Measurements from ENCODE around the gene NFATC2.
"Not testable (repeated sequence)": the region's sequence is repeated elsewhere in the genome, so short reads cannot be mapped to it uniquely, and the experiment has no call there.

The NFATC2 gene

DNA sequence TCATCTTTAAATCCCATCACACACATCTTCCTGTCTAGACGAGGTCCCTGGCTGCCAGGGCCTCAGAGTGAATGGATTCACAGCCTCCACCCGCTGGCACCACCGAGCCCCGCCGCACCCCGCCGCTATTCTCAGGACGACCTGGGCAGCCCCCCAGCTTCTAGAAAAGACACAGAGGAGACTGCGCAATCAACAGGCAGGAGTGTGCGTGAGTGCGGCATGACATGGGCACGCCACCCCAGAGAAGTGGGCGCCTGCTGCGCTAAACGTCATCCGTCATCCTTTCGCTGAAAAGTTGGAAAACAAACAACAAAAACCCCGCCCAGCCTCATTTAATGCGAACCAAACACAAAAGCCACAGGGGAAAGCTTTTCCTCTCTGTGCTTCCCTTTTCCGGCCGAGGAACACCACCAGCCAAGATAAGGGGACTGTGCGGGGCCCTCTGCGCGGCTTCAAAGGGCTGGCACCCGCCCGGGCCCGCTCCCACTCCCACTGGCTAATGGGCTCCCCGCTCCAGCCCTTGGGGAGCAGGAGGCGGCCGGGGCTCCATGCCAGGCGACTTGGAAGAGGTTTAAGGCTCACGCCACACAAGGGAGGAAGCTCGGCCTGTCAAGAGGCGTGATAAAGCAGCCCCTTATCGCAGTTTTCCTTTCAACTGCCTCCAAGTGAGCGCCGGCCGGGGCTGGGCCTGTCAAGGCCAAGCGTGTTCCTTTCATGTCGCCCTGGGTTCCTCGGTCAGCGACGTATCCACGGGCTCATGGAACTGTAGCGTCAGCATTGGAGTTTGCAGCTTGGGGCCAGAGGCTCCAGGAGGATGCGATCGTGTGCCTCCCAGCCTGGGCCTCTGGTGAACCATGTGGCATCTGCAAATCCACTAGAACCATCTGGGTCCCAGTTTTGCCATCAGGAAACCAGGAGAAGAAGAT lies 50.1 kb downstream of the NFATC2 start:
- DNase-seq = peak; percentile 96

DNA sequence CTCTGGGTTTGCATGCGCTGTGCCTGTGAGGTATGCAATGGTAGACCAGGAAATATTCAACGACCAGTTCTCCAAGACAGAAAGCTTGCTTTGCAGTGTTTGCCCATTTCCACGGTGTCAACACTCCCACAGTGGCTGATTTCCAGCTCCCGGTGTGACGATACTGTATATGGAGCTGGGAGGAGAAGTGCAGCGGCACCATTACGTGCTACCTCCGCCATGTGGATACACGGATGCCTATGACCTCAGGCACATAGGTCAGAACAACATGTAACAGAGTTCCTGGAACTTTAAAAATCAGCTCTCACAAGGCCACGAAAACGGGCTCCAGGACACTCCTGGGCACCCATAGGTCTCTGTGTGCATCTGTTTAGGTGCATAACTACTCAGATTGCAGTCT lies 51.1 kb downstream of the NFATC2 start:
- no peak for DNase-seq

DNA sequence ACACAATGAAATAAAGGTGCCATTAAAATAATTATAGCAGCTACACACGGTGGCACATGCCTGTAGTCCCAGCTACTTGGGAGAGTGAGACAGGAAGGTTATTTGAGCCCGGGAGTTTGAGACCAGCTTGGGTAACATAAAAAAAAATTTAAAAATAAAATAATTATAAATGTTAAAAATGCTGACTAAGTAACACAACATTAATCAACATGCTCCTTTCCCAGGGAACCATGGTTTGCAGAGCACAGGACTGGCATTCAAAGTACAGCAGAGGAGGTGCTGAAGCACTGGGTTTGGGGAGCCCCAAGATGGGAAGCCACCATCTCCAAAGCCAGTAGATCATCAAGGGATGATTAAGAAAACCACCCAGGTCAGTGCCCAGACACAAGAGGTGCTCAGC lies 51.9 kb downstream of the NFATC2 start:
- DNase-seq = no peak

DNA sequence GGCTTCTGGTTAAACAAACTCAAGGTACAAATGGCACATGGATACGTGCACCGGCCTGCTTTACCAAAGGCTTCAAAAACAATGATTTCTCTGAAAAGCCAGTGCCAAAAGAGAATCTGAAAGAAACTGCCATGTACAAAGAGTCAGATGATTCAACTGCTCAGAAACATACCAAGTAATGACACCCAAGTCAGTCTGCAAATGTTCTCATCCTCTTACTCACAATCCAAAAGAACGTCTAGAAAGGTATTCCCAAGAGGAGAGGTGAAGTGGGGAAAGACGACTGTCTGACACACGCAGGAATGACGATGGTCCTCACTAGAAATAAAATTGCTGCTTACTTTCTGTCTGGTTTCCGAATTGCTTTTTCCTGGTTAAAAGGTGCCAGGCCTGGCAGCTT lies 52.9 kb downstream of the NFATC2 start:
- no peak for DNase-seq

DNA sequence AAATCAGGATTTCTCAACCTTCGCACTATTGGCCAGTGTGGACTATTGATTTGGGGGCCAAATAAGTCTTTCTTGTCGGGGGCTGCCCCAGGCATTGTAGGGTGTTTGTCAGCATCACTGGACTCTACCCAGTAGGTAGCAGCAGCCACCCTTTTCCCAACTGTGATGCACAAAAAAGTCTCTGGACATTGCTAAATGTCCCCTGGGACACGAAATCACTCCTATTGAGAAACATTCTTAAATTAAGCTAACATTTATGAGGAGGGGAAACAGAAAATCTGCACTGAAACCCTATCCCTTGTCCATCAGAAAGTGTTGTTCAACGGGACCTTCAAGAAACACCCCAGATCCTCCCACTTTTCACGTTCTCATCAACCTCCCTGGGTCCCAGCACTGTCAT lies 54.2 kb downstream of the NFATC2 start:
- DNase-seq = no peak

DNA sequence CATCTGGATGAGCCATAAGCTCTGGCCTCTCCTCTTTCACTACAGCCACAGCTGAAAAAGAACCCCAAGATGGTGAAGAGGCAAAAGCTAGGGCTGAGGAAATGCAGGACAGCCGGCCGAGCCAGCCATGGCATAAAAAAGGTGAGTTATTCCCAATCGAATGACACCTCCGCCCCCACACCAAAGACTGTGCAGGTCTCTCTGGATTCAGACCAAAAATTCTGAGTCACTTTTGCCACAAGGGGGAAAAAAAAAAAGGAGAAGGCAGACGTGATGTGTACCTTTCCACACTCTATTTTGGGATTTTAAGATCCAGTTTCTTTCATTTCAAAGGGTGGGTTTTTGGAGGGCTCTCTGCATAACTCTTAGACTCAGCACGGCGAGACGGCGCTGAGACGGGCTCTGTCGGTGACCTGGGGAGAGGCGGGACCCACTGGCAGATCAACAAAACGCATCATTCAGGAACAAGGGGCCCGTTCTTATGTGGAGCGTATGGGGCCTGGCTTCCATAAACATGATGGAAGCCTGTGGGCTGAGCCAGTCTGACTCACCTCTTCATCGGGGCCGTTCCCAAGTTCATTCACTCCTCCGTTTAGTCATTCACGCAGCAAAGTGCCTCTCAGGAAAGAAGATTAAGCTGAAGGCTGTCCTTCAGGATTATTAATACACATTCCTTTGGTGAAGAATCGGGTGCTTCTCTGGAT lies 54.8 kb downstream of the NFATC2 start:
- no peak for DNase-seq

DNA sequence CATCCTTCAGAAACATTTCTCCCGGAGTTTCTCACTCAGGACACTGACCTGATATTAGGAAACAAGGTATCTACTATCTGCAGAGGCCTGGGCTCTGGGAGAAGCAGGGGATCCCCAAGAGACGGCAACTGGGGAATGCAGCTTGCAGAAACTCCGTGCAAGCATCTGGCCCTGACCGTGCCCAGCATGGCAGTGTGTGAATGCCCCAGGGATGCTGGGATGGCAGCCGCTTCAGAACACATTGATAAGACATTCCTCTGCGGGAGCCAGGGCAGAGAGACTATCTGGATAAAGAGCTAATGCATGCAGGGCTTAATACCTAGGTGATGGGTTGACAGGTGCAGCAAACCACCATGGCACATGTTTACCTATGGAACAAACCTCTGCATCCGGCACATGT lies 55.4 kb downstream of the NFATC2 start:
- DNase-seq = no peak

DNA sequence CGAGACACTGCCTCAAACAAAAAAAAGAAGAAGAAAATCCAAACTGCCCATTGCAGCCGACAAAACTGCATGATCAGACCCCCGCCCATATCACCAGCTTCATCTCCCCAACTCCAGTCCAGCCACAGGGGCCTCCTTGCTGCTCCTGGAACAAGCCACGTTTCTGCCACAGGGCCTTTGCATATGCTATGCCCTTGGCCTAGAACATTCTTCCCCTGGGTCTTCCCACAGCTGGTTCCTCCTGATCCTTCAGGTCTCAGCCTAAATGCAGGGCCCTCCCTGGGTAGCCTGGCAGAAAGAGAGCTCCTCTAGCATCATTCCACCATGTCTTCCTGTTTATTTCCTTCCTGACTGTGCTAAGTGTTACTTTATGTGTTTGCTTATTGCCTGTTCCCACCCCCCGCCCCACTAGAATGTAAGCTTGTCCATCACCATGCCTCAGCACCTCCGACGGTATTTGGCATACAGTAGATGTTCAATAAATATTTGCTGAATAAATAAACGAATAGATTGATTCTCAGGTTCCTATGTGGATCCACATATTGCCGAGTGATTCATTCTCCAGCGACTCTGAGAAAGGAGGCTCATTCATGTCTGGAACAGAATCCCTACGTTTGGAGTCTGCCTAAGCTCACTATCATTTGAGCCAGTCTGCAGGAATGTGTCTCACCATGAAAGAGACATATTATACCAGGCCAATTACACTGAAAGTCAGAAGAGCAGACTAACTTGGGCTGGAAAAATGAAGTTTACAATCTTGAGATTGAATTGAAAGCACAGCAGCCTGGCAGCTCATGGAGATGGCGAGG lies 56.1 kb downstream of the NFATC2 start:
- DNase-seq = no peak

DNA sequence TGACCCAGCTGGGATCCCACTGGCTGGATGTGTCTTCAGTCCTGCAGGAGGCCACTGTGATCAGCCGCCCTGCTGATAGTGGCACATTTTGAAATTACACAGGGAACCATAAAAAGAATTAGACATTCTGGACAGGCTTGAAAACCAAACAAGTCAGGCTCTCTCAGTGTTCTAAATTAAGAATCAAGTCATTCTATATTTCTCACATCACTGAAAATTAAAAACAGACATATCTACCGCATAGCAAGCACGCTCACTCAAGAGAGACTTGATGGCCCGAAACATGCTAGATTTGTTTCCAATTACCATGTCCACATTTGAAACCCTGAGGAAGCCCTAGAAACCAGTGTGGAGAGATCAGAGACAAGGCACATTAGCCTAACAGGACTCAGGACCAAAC lies 57.7 kb downstream of the NFATC2 start:
- no peak for DNase-seq

DNA sequence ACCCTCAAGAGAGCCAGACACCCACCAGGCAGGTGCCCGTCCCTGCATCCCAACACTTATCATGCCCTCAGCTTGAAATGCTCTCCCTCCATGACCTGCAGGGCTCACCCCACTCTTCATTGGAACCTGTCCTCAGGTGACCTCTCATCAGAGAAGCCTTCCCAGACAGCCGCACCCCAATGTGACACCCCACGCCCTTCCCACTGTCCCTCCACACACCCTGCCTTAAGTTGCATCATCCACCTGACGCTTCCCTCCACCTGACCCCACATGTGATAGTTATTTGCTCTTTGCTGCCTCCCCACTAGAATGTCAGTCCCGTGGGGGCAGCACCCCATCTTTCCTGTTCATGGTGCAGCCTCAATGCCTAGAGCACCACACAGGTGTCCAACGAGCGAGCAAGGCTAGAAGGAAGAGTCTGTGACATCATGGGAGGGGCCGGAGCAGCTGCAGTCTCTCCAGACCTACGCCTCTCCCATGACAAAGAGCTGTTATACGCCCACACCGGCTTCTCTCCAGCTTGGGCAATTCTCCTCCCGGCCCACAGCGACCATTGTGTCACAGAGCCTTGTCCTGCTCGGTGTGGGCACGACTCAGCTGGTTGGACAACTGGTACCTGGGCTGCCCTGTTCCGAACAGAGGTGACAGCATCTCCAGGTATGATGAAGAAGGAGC lies 58.2 kb downstream of the NFATC2 start:
- DNase-seq = no peak

DNA sequence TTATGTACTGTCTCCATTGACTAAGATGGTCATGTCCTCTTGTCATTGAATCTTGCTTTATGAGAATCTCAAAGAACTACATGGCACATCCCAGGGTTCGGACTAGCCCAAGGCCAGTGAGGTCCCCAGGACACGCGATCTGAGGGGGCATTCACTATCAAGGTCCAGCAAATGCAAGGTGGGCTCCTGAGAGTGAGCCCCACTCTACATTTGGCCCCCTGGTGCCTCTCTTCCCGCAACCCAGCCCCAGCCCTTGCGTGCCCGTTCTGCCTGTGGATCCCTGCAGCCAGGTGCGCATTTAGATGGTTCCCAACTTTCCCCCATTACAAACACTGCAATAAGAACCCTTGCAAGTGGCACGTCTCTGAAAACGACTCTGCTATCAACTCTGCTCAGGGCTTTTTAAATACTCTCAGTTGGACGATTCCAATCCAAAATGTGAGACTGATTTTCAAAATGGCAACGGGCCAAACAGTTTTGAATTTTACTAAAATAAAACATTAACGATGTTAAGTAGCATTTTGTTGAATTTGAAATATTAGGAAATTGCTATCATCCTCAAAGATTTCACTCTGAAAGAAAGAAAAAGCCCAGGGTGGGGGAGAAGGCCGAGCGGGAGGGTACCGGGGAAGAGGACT lies 59.6 kb downstream of the NFATC2 start:
- no peak for DNase-seq

DNA sequence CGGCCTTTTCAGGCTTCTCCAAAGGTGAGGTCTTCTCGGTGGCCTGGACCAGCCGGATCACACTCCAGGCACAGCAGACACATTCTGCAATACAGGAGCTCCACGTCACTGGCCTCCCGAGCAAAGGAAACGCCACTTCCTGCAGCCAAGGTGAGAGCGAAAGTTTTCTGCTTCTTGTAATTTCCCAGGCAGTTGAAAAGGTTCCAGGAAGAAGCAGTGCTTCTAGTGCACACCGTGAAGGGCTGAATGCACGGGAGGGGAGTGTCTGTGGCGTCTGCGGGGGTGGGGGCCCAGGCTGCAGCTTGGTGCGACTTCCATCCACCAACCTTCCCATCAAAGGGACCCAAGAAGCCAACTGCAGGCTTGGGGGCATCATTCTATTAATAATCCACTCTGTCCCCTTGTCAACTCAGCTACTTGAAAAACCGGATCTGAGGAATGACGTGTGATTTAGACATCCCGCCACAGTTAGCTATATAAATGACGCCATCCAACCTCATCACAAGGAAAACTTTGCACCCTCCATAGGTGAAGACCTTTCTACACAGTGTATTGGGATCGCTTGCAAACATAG lies 61.1 kb downstream of the NFATC2 start:
- DNase-seq = no peak

DNA sequence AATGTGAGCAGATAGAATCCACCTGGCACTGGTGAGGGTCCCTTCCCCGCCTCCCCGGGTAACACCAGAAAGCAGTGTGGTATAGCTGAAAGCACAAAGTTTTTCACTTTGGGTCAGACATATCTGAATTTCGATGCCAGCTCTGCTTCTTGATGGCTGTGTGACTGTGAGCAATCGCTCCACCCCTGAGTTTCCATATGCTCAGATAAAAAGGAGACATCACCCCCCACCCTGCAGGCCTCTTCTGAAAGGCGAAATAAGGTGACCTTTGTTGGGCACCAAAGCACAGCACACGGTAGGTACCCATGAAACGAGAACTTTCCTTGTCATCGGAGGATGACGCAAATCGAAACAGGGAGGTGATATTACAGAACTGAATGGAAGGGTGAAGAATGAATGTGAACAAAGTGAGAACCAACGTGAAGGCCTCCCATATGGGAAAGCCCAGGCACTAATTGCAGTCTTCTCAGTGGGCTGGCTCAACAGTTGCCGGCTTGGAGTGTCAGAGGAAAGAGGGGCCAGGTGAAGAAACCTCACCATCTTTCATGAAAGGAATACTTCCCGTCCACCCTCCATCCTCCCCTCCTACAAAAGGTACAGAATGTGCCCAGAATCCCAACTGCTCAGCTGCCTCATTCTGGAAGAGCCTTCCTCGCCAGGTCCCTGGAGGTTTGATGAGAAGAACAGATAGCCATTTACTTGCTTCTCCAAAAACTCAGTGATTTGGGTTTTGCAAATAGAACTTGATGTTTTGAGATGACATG lies 61.8 kb downstream of the NFATC2 start:
- no peak for DNase-seq

DNA sequence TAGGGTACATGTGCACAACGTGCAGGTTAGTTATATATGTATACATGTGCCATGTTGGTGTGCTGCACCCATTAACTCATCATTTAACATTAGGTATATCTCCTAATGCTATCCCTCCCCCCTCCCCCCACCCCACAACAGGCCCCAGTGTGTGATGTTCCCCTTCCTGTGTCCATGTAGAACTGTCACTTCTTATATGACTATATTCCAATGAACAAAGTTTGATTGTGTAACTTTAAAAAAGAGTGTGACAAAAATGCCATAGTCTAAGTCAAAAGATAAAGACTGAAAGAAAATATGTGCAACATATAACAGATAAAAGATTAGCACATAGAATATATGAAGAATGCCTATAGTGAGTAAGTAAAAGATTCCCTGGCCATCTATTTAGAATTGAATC lies 66.4 kb downstream of the NFATC2 start:
- DNase-seq = not testable (repeated sequence)

DNA sequence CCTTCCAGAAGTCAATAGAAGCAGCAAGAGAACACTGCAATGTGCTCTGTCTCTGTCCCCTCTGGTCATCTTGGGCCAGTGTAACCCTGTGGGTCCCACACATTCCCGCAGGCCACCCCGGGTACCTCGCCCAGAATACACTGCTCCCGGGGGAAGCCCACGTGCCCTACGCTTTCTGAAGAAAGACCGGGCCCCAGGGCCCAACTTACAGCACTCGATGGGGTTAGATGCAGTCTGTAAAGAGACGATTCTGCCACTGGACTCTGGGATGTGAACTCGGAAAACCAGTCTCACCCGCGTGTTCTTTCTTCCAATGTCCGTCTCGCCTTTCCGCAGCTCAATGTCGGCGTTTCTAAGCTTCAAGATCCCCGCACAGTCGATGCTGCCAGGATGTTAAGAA lies 68.7 kb downstream of the NFATC2 start:
- no peak for DNase-seq

DNA sequence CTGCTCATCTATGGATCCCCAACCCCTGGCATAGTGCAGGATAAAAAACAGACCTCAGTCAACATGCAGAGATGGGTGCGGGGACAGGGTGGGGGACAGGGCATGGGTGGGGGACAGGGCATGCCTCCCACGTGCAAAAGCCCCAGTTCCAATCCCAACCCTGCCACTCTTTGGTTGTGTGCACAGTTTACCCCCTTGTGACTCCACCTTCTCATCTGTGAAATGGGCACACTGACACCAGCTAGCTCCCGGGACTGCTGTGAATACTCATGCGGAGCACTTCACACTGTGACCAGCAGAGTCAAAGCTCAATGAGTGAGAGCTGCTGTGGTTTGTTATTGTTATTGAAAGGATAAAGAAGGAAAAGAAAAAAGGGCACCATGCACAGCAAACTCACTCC lies 69.3 kb downstream of the NFATC2 start:
- no peak for DNase-seq

DNA sequence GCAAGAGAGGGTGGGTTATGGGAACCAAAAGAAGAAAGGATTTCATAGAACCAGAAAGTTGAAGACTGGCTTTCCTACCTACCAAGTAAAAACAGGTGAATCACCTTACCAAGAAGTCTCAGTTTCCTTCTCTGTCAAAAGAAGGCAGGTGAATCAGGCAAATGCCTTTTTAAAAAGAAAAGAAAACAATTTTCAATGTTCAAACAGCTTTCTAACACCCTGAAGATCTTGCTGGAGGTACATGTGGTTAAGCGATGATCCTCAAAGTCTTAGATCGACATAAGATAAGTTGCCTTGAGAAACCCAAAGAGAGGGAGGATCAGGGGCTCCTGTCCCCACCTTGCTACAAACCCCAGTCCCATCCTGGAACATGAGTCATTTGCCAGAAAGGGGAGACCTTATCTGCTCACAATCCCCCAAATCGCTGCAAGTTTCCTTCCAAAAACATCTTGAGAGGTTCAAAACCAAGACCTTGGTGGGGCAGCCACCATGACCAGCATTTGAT lies 71.6 kb downstream of the NFATC2 start:
- no peak for DNase-seq

DNA sequence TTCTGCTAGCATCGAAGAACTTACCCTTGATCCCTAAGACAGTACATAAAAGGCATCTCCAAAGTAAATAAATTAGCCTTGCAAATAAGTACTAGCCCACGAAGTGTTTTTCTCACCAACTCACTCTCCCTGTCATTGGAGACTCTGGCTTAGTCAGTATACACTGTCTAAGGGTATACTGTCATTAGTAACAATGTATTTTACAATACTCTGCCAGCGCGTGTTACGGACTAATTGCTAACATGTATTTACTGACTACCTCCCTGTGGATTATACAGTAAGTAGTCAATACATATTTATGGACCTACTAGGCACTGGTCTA lies 72.1 kb downstream of the NFATC2 start:
- no peak for DNase-seq

DNA sequence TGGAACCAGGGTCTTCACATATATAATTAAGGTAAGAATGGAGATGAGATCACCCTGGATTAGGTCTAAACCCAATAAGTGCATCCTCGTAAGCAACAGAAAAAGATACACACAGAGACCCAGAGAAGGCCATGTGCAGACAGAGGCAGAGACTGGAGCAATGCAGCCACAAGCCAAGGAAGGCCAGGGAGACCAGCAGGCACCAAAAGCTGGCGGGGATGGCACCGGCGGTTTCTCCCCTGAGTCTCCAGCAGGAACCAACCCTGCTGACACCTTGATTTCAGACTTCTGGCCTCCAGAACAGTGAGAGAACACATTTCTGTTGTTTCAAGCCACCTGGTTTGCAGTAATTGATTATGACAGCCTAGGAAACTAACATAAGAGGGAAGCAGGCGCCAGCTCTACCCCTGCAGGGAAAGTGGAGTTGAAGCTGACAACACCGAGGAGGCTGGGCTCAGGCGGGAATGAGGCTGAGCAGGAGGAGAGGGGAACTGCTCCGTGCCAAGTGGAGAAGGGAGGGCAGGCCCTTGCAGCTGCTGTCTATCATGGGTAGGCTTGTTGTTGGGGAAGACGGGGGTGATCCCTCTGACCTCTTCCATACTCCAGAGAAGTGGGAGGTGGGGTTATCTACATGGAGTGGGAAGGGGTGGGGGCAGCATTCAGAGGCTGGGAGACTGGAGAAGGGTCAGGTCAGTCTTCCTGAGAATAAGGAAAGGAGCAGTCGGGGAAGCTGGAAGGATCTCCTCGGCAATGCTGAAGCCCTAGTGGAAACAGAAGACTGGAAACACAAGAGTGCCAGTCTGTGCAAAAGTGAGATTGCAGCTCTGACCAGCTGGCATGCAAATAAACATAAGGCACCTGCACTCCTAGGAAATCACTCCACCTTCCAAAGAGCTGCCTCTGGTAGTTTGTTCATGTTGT lies 72.7 kb downstream of the NFATC2 start:
- DNase-seq = no peak

DNA sequence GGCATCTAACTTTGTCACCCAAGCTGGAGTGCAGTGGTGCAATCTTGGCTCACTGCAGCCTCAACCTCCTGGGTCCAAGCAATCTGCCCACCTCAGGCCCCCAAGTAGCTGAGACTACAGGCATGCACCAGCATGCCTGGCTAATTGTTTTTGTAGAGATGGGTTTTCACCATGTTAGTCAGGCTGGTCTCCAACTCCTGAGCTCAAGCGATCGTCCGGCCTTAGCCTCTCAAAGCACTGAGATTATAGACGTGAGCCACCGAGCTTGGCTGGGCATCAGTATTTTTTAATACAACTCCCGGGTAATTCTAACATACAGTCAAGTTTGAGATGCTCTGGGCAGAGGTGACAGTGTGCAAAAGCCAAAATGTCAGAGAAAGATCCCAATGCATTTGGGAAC lies 73.5 kb downstream of the NFATC2 start:
- DNase-seq = no peak
